ENCODE data around the gene PIGT. TPM values are rescaled to one million over a fixed set of nuclear protein-coding genes. Genes with fewer than 3 reads are reported as not detected.

PIGT gene
- total RNA-seq, 1 experiment from 2014 or later = 108 TPM

GRCh38 chr20:45416917-45417316 lies 976 bp downstream of the PIGT start:
- no peaks in the 10 kb centered on the region for H3K27me3 ChIP-seq (ENCODE audit: control insufficient read depth, insufficient read depth, low read length)
- DNase-seq (ENCODE audit: low read depth, low spot score) = no peak
- POLR2A ChIA-PET = no interaction called here
- in situ Hi-C loops (cut with HindIII; ENCODE audit: low pct_unique_long_range_greater_than_20kb, low sequenced_read_pairs) (no loop called here), intact Hi-C loops (cut with micrococcal nuclease; ENCODE audit: unreplicated experiment) (no loop called here)
- H3K9me3 ChIP-seq (ENCODE audit: control insufficient read depth, insufficient read depth, low read depth, low read length) = no peaks in the 10 kb centered on the region
- TF ChIP-seq SIN3A (IDR thresholded peaks at IDR 0.05; ENCODE audit: borderline replicate concordance, insufficient read depth, low read depth, low read length) (no peak), CTCF (IDR thresholded peaks at IDR 0.05) (no peak), POLR2AphosphoS5 (IDR thresholded peaks at IDR 0.05; ENCODE audit: low read depth, low read length) (no peak), TCF7L2 (IDR thresholded peaks at IDR 0.05; ENCODE audit: low read depth, low read length) (no peak)
- H3K4me3 ChIP-seq (ENCODE audit: low read depth in 2 of 2, low read length in 2 of 2) = peak overlapping the region; percentile 96 to 98
- ATAC-seq = no peak
- CTCF ChIA-PET = no interaction called here
- H3K36me3 ChIP-seq (ENCODE audit: control insufficient read depth, insufficient read depth, low read length) = peaks cover 5% of the 10 kb centered on the region
- BruUV-seq (replicated peaks) = TSS peak; percentile 75
- peak overlapping the region; percentile 81 for H3K27ac ChIP-seq (ENCODE audit: low read length)
- peaks cover 35% of the 10 kb centered on the region for H3K4me1 ChIP-seq (ENCODE audit: control insufficient read depth, insufficient read depth, low read length)

- TF ChIP-seq REST (IDR thresholded peaks at IDR 0.05; ENCODE audit: insufficient read depth in 1 of 2, low read depth in 2 of 2, low read length in 1 of 2) (no peak), TCF7L2 (IDR thresholded peaks at IDR 0.05; ENCODE audit: low read depth, low read length) (no peak), CTCF (IDR thresholded peaks at IDR 0.05) (no peak), POLR2AphosphoS5 (IDR thresholded peaks at IDR 0.05; ENCODE audit: low read depth, low read length) (no peak; the same call in 1 of the 2 replicates), SIN3A (IDR thresholded peaks at IDR 0.05; ENCODE audit: borderline replicate concordance, insufficient read depth, low read depth, low read length) (no peak)
- CTCF ChIA-PET = interaction anchor here (0.6 to 1.4 kb wide), 2 partner anchors 17 to 27 kb away, joined by 3 to 4 read pairs; no protein-coding TSS in a partner anchor
- Histone ChIP-seq H3K27ac (ENCODE audit: low read length) (peak overlapping the region; percentile 40; the same call in 1 of the 2 replicates), H3K27me3 (ENCODE audit: control insufficient read depth, insufficient read depth, low read length) (no peaks in the 10 kb centered on the region), H3K36me3 (ENCODE audit: control insufficient read depth, insufficient read depth, low read length) (peaks cover 12% of the 10 kb centered on the region), H3K9me3 (ENCODE audit: control insufficient read depth, insufficient read depth, low read depth, low read length) (no peaks in the 10 kb centered on the region), H3K4me1 (ENCODE audit: control insufficient read depth, insufficient read depth, low read length) (peaks cover 35% of the 10 kb centered on the region), H3K4me3 (ENCODE audit: low read depth in 2 of 2, low read length in 2 of 2) (no peak overlapping the region; a peak in 1 of 4 replicates)
- BruUV-seq (replicated peaks) = no TSS peak
- ATAC-seq (peak; percentile 80), DNase-seq (ENCODE audit: low read depth, low spot score) (peak; percentile 97)
- in situ Hi-C loops (cut with HindIII; ENCODE audit: low pct_unique_long_range_greater_than_20kb, low sequenced_read_pairs) = no loop called here
- POLR2A ChIA-PET = interaction anchor here (0.5 kb wide), 1 partner anchor 70 kb away, joined by 3 read pairs; no protein-coding TSS in a partner anchor
- intact Hi-C loops (cut with micrococcal nuclease; ENCODE audit: unreplicated experiment) = no loop called here
Observed at GRCh38 chr20:45419188-45420091, 3.5 kb downstream of the PIGT start.
